Amniotic epithelial cell (primary cell): ENCODE results near the gene NSFL1C.
"Not testable (repeated sequence)": the region's sequence is repeated elsewhere in the genome, so short reads cannot be mapped to it uniquely, and the experiment has no call there.

Source experiments
- DNase-seq: peaks from one replicate; pipeline ENCODE4 v3.0.0-alpha.2; 2010; ENCODE audit warnings: low read depth

The NSFL1C gene

DNA sequence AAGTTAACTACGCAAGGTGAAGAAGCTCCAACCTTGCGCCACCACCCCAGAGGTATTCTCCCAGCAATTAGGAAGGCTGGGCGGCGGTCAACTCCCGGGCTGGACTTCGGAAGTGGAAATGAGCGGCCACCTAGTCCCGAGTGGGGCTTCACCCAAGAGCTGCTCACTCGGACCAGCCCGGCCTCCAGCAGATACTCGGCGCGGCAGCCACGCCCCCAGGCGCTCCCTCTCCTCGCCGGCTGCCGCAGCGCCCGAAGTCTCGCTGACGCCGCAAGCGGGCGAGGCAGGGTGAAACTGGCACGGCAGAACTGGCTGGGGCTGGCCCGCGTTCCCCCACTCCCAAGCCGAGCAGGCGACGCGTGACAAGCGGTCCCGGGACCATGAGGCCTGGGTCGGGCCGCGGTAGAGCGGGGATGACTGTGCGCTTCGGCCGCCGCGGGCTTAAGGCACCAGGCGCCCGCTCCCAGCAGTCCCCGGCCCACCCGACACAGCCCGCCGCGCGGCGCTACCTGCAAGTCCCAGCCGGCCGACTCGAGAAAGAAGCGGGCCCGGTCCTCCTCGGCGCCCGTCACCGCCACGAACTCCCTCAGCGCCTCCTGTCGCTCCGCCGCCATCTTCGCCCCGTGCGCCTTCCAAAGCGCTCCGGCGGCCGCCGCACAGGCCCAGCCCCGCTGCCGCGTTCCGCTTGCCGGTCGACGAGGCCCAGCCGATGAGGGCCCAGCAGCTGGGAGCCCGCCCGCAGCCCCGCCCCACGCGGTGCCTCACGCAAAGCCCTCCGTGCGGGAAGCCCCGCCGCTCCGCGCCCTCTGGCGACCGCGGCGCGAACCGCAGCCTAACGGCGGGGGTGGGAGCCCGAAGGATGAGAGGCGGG is at the start of gene NSFL1C:
Gene NSFL1C, minus strand, starts transcription at position 639 of the 871 bp plus-strand sequence. Its CDS starts 25 bp downstream, at position 614.
- DNase-seq: peak; percentile 88

DNA sequence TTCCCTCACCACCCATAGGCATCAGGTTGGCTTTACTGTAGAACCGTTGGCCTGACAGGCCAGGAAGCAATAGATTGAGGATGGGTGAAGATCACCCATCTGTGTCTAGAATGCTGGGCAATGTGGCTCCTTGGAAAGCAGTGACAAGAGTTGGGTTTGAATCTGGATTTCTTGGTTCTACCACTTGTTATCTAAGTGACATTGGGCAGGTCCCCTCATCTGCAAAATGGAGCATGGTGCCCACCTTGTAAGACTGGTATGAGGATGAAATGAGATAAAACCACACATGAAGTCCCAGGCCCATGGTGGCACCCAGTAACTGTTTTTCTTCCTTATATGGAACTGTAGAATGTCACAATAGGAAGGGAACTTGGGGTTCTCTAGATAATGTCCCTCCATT is 47.2 kb upstream of the NSFL1C start:
- no peak for DNase-seq

DNA sequence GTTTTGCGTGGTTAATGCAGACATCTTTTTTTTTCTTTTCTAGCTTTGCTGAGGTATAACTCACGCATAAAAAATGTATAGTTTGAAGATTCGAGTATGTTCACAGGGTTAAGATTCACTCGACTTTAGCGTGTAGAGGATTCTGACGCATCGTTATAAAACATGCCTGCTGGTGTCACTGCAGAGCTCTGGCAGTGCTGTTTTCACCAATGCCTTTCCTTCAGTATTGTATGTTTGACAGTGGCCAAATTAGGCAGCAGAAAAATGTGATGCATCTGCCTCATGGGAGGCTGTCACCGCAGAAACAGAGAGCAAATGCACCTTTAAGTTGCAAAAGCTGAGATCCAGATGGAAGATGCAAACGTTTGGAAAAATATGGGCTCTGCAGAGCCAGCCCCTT is 42.6 kb upstream of the NSFL1C start:
- no peak for DNase-seq

DNA sequence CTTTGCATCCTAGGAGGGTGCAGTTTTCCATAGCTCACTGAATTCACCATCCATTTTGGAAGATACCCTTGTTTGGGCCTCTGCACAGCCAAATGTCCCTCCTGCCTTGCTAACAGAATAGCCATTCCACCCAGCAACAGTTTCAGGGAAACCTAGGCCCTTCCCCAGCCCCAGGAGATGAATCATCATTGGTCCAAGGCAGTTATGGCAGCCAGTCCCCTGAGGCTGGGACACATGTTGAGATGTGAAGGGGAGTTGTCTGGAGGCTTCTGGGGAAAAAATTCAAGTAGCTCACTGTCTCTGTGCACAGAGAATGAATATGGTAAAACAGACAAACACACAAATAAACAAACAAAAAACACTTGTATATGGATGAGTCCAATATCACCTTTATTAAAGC is 41.9 kb upstream of the NSFL1C start:
- DNase-seq: no peak

DNA sequence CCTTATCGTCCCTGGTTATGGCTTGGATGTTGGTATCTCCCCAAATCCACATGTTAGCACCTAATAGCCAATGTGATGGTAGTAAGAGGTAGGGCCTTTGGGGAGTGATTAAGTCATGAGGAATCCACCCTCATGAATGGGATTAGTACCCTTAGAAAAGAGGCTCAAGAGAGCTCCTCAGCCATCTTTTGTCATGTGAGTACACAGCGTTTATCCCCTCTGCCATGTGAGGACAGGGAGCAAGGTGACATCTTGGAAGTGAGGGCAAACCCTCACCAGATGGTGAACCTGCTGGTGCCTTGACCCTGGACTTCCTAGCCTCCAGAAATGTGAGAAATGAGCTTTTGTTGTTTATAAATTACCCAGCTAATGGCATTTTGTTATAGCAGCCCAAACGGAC is 40.6 kb upstream of the NSFL1C start:
- DNase-seq: no peak

- no peak for DNase-seq
Observed at GRCh38 chr20:1505871-1506270, 39.2 kb upstream of the NSFL1C start.

- DNase-seq: peak; percentile 8
Observed at GRCh38 chr20:1505361-1505760, 38.7 kb upstream of the NSFL1C start.

GRCh38 chr20:1503564-1504227 is 37.0 kb upstream of the NSFL1C start:
- DNase-seq: peak; percentile 84

DNA sequence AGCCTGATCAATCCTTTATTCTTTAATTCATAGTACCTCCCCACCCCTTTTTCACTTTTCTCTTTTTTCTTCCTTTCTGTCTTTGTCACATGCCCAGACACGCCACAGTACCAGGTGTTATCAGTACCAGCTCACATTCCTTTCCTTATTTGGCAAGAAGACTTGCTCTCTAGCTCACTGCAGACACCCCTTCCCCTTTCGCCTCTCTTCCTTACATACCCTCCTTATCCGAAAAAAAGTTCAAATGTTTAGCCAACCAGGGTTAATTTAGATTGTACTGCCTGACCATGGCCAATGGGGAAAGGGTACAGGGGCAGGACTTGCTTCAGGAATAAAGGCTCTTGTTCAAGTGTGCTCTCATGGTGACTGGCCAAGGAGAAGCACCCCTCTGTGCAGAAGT is 33.8 kb upstream of the NSFL1C start:
- peak; percentile 4 for DNase-seq

DNA sequence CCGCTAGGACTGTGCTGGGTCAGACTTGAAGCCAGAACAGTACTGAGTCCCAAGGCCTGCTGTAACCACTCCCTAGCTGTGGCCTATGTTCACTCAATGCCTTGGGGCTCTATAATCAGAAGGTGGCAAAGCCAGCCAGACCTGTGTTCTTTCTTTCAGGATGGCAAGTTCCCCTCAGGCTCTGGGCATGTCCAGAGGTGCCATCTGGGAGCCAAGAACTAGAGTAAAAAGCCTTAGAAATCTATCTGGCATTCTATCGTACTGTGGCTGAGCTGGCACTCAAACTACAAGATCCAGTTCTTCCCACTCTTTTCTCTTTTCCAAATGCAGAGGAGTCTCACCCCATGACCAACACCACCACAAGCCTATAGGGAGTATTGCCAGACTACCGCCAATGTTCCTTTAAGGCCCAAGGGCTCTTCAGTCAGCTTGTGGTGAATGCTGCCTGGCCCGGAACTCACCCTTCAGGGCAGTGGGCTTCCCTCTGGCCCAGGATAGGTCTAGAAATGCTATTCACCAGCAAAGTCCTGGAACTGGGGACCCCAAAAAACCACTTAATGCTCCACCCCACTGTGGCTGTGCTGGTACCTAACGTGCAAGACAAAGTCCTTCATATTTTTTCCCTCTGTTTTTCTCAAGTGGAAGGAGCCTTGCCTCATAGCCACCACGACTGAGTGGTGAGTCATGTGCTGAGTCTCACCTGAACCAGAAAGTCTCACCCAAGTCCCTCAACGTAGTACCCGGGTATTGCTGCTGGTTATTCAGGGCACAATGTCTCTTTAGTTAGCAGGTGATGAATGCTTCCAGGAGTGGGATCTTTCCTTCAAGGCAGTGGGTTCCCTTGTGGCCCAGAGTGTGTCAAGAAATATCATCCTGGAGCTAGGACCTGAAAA is 33.1 kb upstream of the NSFL1C start:
- no peak for DNase-seq

- DNase-seq: not testable (repeated sequence)
Observed at GRCh38 chr20:1497371-1497770, 30.7 kb upstream of the NSFL1C start.

GRCh38 chr20:1496930-1497329 is 30.3 kb upstream of the NSFL1C start:
- DNase-seq: no peak

DNA sequence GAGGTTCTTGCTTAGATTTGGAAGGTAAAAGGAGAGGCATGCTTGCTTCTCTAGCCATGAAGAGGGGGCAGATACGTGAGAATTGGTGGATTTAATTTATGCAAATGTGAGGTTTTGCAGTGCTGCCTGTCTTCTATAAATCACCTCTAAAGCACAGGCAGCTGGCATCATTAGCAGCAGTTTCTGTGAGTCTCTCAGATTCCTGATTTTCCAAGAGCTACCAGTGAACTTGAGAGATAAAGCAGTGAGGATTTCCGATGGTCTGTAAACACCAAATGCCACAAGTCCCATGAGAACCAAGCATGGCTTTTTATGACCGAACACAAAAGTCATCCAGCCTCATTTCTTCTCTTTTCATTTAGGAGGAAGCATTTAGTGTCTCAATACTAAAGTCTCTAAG is 27.8 kb upstream of the NSFL1C start:
- DNase-seq: no peak

DNA sequence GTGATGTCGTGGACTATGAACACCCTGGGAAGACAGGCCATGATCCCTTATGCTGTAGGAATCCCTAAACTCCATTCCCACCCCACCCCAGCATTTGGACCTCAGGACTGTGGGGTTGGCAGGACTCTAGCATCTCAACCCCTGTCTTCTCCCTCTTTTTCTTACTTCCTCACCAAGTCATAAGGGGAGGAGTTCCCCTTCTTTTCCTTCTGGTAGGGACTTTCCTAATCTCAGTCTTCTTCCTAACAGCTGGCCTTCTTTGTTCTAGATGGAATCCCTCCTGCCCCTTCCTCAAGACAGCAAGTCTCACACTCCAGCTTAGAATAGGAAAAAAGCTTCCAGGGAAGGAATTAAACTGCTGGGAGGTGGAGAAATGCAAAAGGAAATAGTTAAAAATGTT is 26.9 kb upstream of the NSFL1C start:
- no peak for DNase-seq

DNA sequence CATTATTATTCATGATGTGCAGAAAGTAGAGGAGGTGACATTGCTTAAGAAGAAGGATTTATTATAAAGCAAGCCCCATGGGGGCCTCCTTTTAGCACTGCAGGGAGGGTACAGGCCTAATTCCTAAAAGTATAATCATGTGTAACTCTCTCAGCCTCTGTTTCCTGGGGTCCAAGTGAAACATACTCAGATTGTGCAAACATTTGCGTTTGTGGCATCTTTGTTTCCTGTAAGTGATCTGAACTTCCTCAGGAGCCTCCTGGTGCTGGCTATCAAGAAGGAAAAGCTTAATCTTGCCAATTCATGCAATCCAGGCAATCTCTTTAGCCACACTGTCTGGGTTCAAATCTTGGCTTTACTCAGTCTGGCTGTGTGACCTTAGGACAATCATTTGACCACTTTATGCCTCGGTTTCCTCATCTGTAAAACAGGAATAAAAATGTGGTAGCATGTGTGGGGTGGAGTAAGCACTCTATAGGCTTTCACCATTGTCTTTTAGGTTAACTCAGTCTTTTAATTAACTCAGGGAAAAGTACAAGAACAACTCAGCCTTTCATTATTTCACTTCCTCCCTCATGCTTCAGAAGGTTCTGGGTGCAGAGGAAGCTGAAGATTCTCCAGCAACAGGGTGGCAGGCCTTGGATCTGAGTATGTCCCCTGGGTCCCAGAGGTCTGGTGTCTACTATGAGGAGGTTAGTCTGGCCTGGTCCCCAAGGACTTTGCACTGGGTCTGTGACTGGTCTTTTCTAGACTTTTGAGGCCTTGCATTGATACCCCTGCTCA is 25.4 kb upstream of the NSFL1C start:
- no peak for DNase-seq

DNA sequence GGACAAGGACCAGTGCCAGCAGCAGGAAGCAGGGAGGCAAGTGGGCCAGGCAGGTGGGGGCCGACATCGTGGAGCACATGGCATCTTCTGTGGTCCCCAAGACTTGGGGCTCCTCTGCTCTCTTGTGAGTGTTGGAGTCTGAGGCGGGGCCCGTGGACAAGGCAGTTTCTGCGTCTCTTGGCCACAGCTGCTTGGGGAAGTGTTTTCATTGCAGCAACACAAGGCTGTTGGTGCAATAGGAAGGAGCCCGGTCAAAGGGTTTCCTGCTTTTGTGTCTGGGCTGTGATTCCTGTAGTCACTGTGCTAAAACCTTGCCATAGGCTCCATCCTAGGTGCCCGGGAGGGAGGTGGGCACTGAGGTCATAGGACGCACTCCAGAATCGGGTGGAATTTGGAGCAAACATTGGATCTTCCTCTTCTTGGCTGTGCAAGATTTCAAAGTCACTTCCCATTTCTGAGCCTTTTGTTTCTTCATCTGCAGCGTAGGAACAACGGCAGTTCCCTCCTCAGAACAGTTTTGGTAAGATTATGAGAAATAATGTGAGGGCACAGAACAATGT is 24.7 kb upstream of the NSFL1C start, which contains the start of gene SIRPB2:
Gene SIRPB2, minus strand, starts transcription at position 140 of the 560 bp plus-strand sequence. Its CDS starts 61 bp downstream, at position 79.
- no peak for DNase-seq

DNA sequence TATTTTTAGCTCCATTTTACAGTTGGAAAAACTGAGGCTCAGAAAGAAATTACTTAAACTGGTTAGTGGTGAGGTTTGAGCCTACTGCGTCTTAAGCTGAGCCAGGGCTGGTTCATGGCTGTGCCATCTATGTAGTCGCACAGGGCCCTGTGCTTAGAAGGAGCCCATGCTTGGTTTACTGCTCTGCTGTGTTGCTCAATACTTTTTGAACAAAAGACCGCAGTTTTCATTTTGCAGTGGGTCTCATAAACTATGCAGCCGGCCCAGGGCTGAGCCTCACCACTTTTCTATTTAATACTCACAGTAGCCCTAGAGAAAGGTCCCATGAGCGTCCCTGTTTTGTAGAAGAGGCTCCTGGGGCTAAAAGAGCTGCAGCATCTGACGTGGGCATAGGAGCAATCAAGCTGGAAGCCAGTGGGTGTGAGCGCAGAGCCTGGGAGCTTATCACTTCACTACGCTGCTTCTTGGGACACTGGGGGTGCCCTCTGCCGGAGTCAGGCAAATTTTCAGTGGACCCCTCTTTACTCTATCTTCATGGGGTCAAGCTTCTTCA is 24.1 kb upstream of the NSFL1C start:
- DNase-seq: no peak

- DNase-seq: no peak
Observed at GRCh38 chr20:1489764-1490436, 23.3 kb upstream of the NSFL1C start.

DNA sequence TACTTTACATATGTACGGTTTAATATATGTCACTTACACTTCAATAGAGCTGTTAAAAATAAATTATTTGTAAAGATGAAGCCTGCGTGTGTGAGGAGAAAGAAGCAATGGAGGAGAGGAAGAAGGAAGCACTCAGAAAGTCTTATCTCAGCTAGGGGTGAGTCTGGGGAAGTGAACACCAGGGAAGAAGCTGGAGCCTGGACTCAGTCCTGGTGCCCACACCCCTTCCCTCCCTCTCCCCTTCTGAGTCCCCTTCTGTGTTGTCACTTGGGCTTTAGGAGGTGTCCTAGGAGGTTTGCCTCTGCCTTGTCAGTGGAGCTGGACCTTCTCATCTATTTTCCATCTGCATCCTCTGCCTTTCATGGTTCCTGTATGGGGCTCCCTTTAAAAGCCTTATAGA is 22.7 kb upstream of the NSFL1C start:
- no peak for DNase-seq

DNA sequence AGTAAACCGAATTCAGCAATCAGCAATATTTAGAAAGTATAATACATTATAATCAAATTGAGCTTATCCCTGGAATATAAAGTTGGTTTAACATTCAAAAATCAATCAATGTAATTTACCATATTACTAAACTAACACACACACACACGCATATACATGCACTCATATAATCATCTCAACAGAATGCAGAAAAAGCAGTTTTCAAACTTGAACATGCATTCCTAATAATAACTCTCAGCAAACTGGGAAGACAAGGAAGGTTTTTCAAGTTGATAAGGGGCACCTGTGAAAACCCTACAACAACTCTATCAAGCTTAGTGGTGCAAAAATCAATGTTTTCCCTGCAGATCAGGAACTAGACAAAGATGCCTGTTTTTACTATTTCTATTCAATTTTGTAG is 19.9 kb upstream of the NSFL1C start:
- DNase-seq: no peak
